H1 (cell line): ENCODE data around the gene PLK1. TPM values are rescaled to one million over a fixed set of nuclear protein-coding genes. Genes with fewer than 3 reads are reported as not detected.

Source experiments
- CTCF ChIA-PET: fragments of 300-600 bp; sonication (Branson Sonifier 250); formaldehyde crosslinking; loops from one replicate; lab custom pipeline; 2021; ENCODE audit not compliant: partially characterized antibody; lab: Charles Lee
- POLR2A ChIA-PET: fragments of 300-600 bp; sonication (Branson Sonifier 250); formaldehyde crosslinking; loops from one replicate; lab custom pipeline; 2021; ENCODE audit warnings: inconsistent platforms; ENCODE audit not compliant: partially characterized antibody; lab: Charles Lee
- DNase-seq, 2 experiments: peaks; one replicate each; pipeline versions ENCODE4 v3.0.0 to v3.0.0-alpha.2; 2010 to 2022; ENCODE audit warnings: low spot score in 2 of 2, low read depth in 1 of 2, mixed read lengths in 1 of 2
- FAIRE-seq: peaks from 2 replicates; lab custom pipeline; 2011; peaks lifted over from hg19 to GRCh38; lab: Jason Lieb, UNC
- H2AFZ ChIP-seq: 2 replicates; pipeline ENCODE4 v1.8.1; 2012; ENCODE audit warnings: low read length, inconsistent platforms
- H2AK5ac ChIP-seq: 2 replicates; pipeline ENCODE4 v1.6.1; 2013; ENCODE audit warnings: low read depth, low read length
- H2BK120ac ChIP-seq: replicated peaks from 2 replicates; pipeline ENCODE3; 2013; ENCODE audit warnings: low read depth, low read length, inconsistent platforms
- H2BK12ac ChIP-seq: 2 replicates; pipeline ENCODE4 v1.6.1; 2013; ENCODE audit warnings: low read depth, low read length
- H2BK15ac ChIP-seq: 2 replicates; pipeline ENCODE4 v1.6.1; 2013; ENCODE audit warnings: low read length
- H2BK20ac ChIP-seq: 2 replicates; pipeline ENCODE4 v1.6.1; 2013; ENCODE audit warnings: low read length
- H2BK5ac ChIP-seq: 2 replicates; pipeline ENCODE4 v1.6.1; 2013; ENCODE audit warnings: low read depth, low read length
- H3K14ac ChIP-seq: 2 replicates; pipeline ENCODE4 v1.6.1; 2013; ENCODE audit warnings: inconsistent platforms; ENCODE audit not compliant: insufficient read length
- H3K18ac ChIP-seq: 2 replicates; pipeline ENCODE4 v1.6.1; 2013; ENCODE audit warnings: low read length; ENCODE audit errors: extremely low read depth
- H3K23ac ChIP-seq: 2 replicates; pipeline ENCODE4 v1.6.1; 2013; ENCODE audit warnings: inconsistent platforms; ENCODE audit not compliant: insufficient read length
- H3K23me2 ChIP-seq: 2 replicates; pipeline ENCODE4 v1.6.1; 2013; ENCODE audit warnings: low read depth, low read length
- H3K27ac ChIP-seq: 2 replicates; pipeline ENCODE4 v1.6.1; 2011; ENCODE audit warnings: low read depth, low read length, inconsistent platforms
- H3K27me3 ChIP-seq, 4 experiments: replicated peaks in 1 of 4; 1 replicate in 1 of 4; 2 replicates in 3 of 4; pipeline versions ENCODE4 v1.6.1 to v1.8.1; 2011 to 2013; ENCODE audit warnings: low read length in 3 of 4, mild to moderate bottlenecking in 3 of 4, inconsistent platforms in 2 of 4, mixed read lengths in 2 of 4, moderate library complexity in 1 of 4; ENCODE audit not compliant: control insufficient read depth in 3 of 4, insufficient read depth in 3 of 4; ENCODE audit errors: extremely low read depth in 1 of 4
- H3K36me3 ChIP-seq, 4 experiments: 2 replicates each; pipeline versions ENCODE4 v1.6.1 to v1.8.1; 2011 to 2013; ENCODE audit warnings: mild to moderate bottlenecking in 4 of 4, low read length in 3 of 4, moderate library complexity in 2 of 4, control low read depth in 1 of 4, inconsistent platforms in 1 of 4; ENCODE audit not compliant: insufficient read depth in 4 of 4, control insufficient read depth in 2 of 4
- H3K4ac ChIP-seq: replicated peaks from 2 replicates; pipeline ENCODE3; 2013; ENCODE audit warnings: low read length, low read depth, mixed read lengths, inconsistent platforms; ENCODE audit not compliant: insufficient read length
- H3K4me1 ChIP-seq, 4 experiments: replicated peaks in 1 of 4; 1 replicate in 1 of 4; 2 replicates in 3 of 4; pipeline versions ENCODE4 v1.6.1 to v1.8.1; 2011 to 2013; ENCODE audit warnings: low read length in 3 of 4, inconsistent platforms in 2 of 4, mixed read lengths in 1 of 4; ENCODE audit not compliant: insufficient read depth in 4 of 4, control insufficient read depth in 3 of 4
- H3K4me2 ChIP-seq, 2 experiments: 2 replicates each; pipeline versions ENCODE4 v1.6.1 to v1.8.1; 2011 to 2013; ENCODE audit warnings: low read depth in 2 of 2, low read length in 2 of 2, control low read depth in 1 of 2, inconsistent platforms in 1 of 2, mild to moderate bottlenecking in 1 of 2; ENCODE audit not compliant: insufficient read depth in 1 of 2
- H3K4me3 ChIP-seq, 4 experiments: fragments of 200-600, 300-600 bp in 1 of 4; sonication (generic), shearing (Covaris generic), sonication (Bioruptor Twin) in 1 of 4; 2 replicates each; pipeline versions ENCODE4 v1.5.1 to v1.8.1; 2011 to 2016; ENCODE audit warnings: low read length in 4 of 4, low read depth in 3 of 4, control low read depth in 2 of 4, inconsistent platforms in 2 of 4, mild to moderate bottlenecking in 2 of 4, mixed read lengths in 1 of 4, moderate library complexity in 1 of 4; ENCODE audit not compliant: insufficient read depth in 2 of 4; ENCODE audit errors: extremely low read depth in 1 of 4
- H3K56ac ChIP-seq: replicated peaks from 2 replicates; pipeline ENCODE3; 2013; ENCODE audit warnings: low read depth, mild to moderate bottlenecking, mixed read lengths, low read length, inconsistent platforms; ENCODE audit not compliant: insufficient read length
- H3K79me1 ChIP-seq: 2 replicates; pipeline ENCODE4 v1.6.1; 2013; ENCODE audit warnings: low read depth, low read length, control low read depth
- H3K79me2 ChIP-seq, 2 experiments: 2 replicates each; pipeline versions ENCODE4 v1.6.1 to v1.8.1; 2012 to 2013; ENCODE audit warnings: low read length in 2 of 2, mild to moderate bottlenecking in 2 of 2, inconsistent platforms in 1 of 2; ENCODE audit not compliant: insufficient read depth in 2 of 2, control insufficient read depth in 1 of 2
- H3K9ac ChIP-seq, 4 experiments: replicated peaks in 1 of 4; 1 replicate in 1 of 4; 2 replicates in 3 of 4; pipeline versions ENCODE4 v1.6.1 to v1.8.1; 2011 to 2013; ENCODE audit warnings: low read depth in 3 of 4, low read length in 3 of 4, control low read depth in 2 of 4, mild to moderate bottlenecking in 2 of 4, moderate library complexity in 2 of 4, inconsistent platforms in 1 of 4; ENCODE audit errors: extremely low read depth in 1 of 4
- H3K9me3 ChIP-seq, 2 experiments: 2 replicates each; pipeline versions ENCODE4 v1.6.1 to v1.8.1; 2012 to 2013; ENCODE audit warnings: mild to moderate bottlenecking in 2 of 2, moderate library complexity in 2 of 2, control low read depth in 1 of 2, inconsistent platforms in 1 of 2, low read depth in 1 of 2, low read length in 1 of 2, mixed read lengths in 1 of 2; ENCODE audit not compliant: insufficient read depth in 2 of 2
- H4K20me1 ChIP-seq, 2 experiments: replicated peaks in 1 of 2; 2 replicates each; pipeline versions ENCODE3 to v1.8.1; 2011 to 2013; ENCODE audit warnings: inconsistent platforms in 2 of 2, low read length in 2 of 2, mild to moderate bottlenecking in 1 of 2; ENCODE audit not compliant: insufficient read depth in 2 of 2, control insufficient read depth in 1 of 2
- H4K5ac ChIP-seq: 2 replicates; pipeline ENCODE4 v1.6.1; 2013; ENCODE audit warnings: low read length, low read depth, mixed read lengths, inconsistent platforms; ENCODE audit not compliant: insufficient read length
- H4K8ac ChIP-seq: 2 replicates; pipeline ENCODE4 v1.8.0; 2013; ENCODE audit warnings: mild to moderate bottlenecking, moderate library complexity, low read length, inconsistent platforms; ENCODE audit not compliant: insufficient read depth; ENCODE audit errors: extremely low read depth
- H4K91ac ChIP-seq: replicated peaks from 2 replicates; pipeline ENCODE3; 2013; ENCODE audit warnings: low read length, mixed read lengths, inconsistent platforms; ENCODE audit not compliant: insufficient read length
- ASH2L ChIP-seq: fragments of 200-600, 300-600 bp; sonication (generic); IDR thresholded peaks from one replicate; pipeline ENCODE4 v1.7.1; 2017; ENCODE audit warnings: low read length
- BRCA1 ChIP-seq: IDR thresholded peaks from 2 replicates; pipeline ENCODE4 v1.6.1; 2012; ENCODE audit warnings: low read depth, low read length, improper control_type of control experiment
- CHD2 ChIP-seq: IDR thresholded peaks from 2 replicates; pipeline ENCODE4 v1.6.1; 2012; ENCODE audit warnings: low read length, improper control_type of control experiment
- FOSL1 ChIP-seq: IDR thresholded peaks from 2 replicates; pipeline ENCODE4 v1.6.1; 2011; ENCODE audit warnings: mild to moderate bottlenecking, low read depth, low read length, moderate library complexity; ENCODE audit not compliant: insufficient read depth
- JUN ChIP-seq: IDR thresholded peaks from 2 replicates; pipeline ENCODE4 v1.6.1; 2011; ENCODE audit warnings: low read depth, mild to moderate bottlenecking, improper control_type of control experiment, low read length
- KDM1A ChIP-seq: fragments of 200-600, 300-600 bp; sonication (generic); IDR thresholded peaks from 2 replicates; pipeline ENCODE4 v1.7.1; 2016; ENCODE audit warnings: mild to moderate bottlenecking, low read length, borderline replicate concordance
- NANOG ChIP-seq: IDR thresholded peaks from 2 replicates; pipeline ENCODE4 v1.6.1; 2011; ENCODE audit warnings: low read length, low read depth, mild to moderate bottlenecking, inconsistent platforms; ENCODE audit not compliant: insufficient read depth, poor library complexity, severe bottlenecking
- SIN3A ChIP-seq, 2 experiments: IDR thresholded peaks in 1 of 2; conservative IDR thresholded peaks in 1 of 2; 2 replicates each; pipeline ENCODE4 v1.6.1; 2011 to 2012; ENCODE audit warnings: low read length in 2 of 2, improper control_type of control experiment in 1 of 2, low read depth in 1 of 2, mild to moderate bottlenecking in 1 of 2
- SIRT6 ChIP-seq: IDR thresholded peaks from one replicate; pipeline ENCODE4 v1.7.1; 2012; ENCODE audit warnings: low read length, inconsistent platforms
- SP1 ChIP-seq: IDR thresholded peaks from 2 replicates; pipeline ENCODE4 v1.6.1; 2011; ENCODE audit warnings: low read depth, low read length
- SRF ChIP-seq: IDR thresholded peaks from 2 replicates; pipeline ENCODE4 v1.6.1; 2011; ENCODE audit warnings: mild to moderate bottlenecking, low read depth, low read length, moderate library complexity
- TAF1 ChIP-seq: IDR thresholded peaks from 2 replicates; pipeline ENCODE4 v1.6.1; 2011; ENCODE audit warnings: mild to moderate bottlenecking, low read depth, low read length
- USF2 ChIP-seq: IDR thresholded peaks from 2 replicates; pipeline ENCODE4 v1.6.1; 2011; ENCODE audit warnings: low read length, improper control_type of control experiment
- ZNF274 ChIP-seq: IDR thresholded peaks from 2 replicates; pipeline ENCODE4 v1.7.0; 2012; ENCODE audit warnings: low read length, borderline replicate concordance; ENCODE audit errors: extremely low read depth
- WGBS, 2 experiments: shearing (Covaris generic) in 1 of 2; methylation state at CpG; one replicate each; pipeline versions ENCODE4 v1.1.6 to v1.1.7; 2013 to 2015; ENCODE audit warnings: low lambda C conversion rate in 2 of 2, mixed read lengths in 2 of 2, inconsistent platforms in 1 of 2, low coverage in 1 of 2, missing lambda C conversion rate in 1 of 2; ENCODE audit not compliant: insufficient replicate concordance in 2 of 2, insufficient coverage in 1 of 2, insufficient read length in 1 of 2; ENCODE audit errors: extremely low coverage in 1 of 2, missing lambda C conversion rate in 1 of 2; 5-methylcytosine and 5-hydroxymethylcytosine counted together
- polyA plus RNA-seq, 7 experiments: library from polyadenylated mRNA; depleted of rRNA in 3 of 7; stranded (reverse) in 5 of 7; unstranded in 2 of 7; fragments of >200 nt in 5 of 7; fragments of 200-250 nt in 2 of 7; gene quantifications; 1 replicate in 5 of 7; 2 replicates in 1 of 7; 4 replicates in 1 of 7; pipeline versions ENCODE4 v1.2.1 to v1.2.3, GENCODE V29; 2011 to 2013; ENCODE audit warnings: missing spikeins in 2 of 7, mixed read lengths in 2 of 7
- total RNA-seq: library from RNA; stranded (reverse); fragmentation: NEBNext Ultra II Directional; extraction: Animal tissue kit (Norgen Biotek cat#: 25700); gene quantifications from 2 replicates; pipeline ENCODE4 v1.2.1, GENCODE V29; 2021

PLK1 gene
- total and polyA plus RNA-seq, 2 of the 8 experiments (the other 6 are each of a cell fraction or from before 2014, with no cell fraction given): 127 to 139 TPM

- no peak overlapping the region for H4K8ac ChIP-seq
- H3K18ac ChIP-seq: no peak overlapping the region
- no peak overlapping the region for H3K4ac ChIP-seq
- no peak overlapping the region for H3K9ac ChIP-seq
- H3K14ac ChIP-seq: no peak overlapping the region
- no peak overlapping the region for H3K27ac ChIP-seq
- no peak for FAIRE-seq
- no peak overlapping the region for H2AFZ ChIP-seq
- H3K4me2 ChIP-seq: no peak overlapping the region
- H2BK5ac ChIP-seq: no peak overlapping the region
- H4K5ac ChIP-seq: no peak overlapping the region
- H3K27me3 ChIP-seq: peaks cover 2 to 21% (median 19%) of the 10 kb centered on the region in 4 experiments
- H2BK120ac ChIP-seq: no peak overlapping the region
- no peaks in the 10 kb centered on the region for H4K20me1 ChIP-seq
- peaks cover 10% of the 10 kb centered on the region; the same call in 1 of the 2 replicates for H3K23me2 ChIP-seq
- no peak overlapping the region for H2AK5ac ChIP-seq
- H2BK20ac ChIP-seq: no peak overlapping the region
- H3K9me3 ChIP-seq: no peaks in the 10 kb centered on the region
- no peak overlapping the region for H3K4me3 ChIP-seq
- H2BK15ac ChIP-seq: no peak overlapping the region
- H3K36me3 ChIP-seq: no peaks in the 10 kb centered on the region
- H3K4me1 ChIP-seq: no peaks in the 10 kb centered on the region; a peak in 1 of 7 replicates
- 91% methylated on average over 5 of the region's 5 CpGs; no CpG with 5 or more reads in 1 of the 2 experiments for WGBS, 2 experiments
- no peak overlapping the region for H3K23ac ChIP-seq
- no peak overlapping the region for H3K56ac ChIP-seq
- no peak overlapping the region for H2BK12ac ChIP-seq
- ChIA-PET POLR2A (interaction anchor here (1.0 kb wide), 1 partner anchor 27 kb away, joined by 4 read pairs; no protein-coding TSS in a partner anchor), CTCF (interaction anchor here (1.5 kb wide), 1 partner anchor 11 kb away, joined by 5 read pairs; no protein-coding TSS in a partner anchor)
- no peaks in the 10 kb centered on the region for H3K79me2 ChIP-seq
- H4K91ac ChIP-seq: no peak overlapping the region
- H3K79me1 ChIP-seq: no peaks in the 10 kb centered on the region
- no peak for DNase-seq
- no peak for TF ChIP-seq CHD2
- no peak for TF ChIP-seq NANOG
- no peak for TF ChIP-seq FOSL1
- TF ChIP-seq SIRT6: no peak
- TF ChIP-seq JUN: no peak
- no peak for TF ChIP-seq KDM1A
- TF ChIP-seq BRCA1: no peak
- TF ChIP-seq ZNF274: no peak
- TF ChIP-seq SRF: no peak
- no peak for TF ChIP-seq USF2
- TF ChIP-seq SP1: no peak
- no peak for TF ChIP-seq ASH2L
- TF ChIP-seq SIN3A (conservative IDR thresholded peaks at IDR 0.05 in 1 of 2, IDR thresholded peaks at IDR 0.05 in 1 of 2; ENCODE audit: low read depth in 1 of 2, low read length in 2 of 2): no peak
- no peak for TF ChIP-seq TAF1
Measured at GRCh38 chr16:23716484-23716883, 37.8 kb downstream of the PLK1 start.
